Lung (tissue), 12 donors: ENCODE measurements around the gene CHST11. TPM values are rescaled to one million over a fixed set of nuclear protein-coding genes. Genes with fewer than 3 reads are reported as not detected.

ENCODE experiments used
- ATAC-seq: fragments of 200-7000 bp; cut with Tn5 transposase; one replicate; pipeline ENCODE4 v1.9.1; 2020; ENCODE audit warnings: moderate number of reproducible peaks; ENCODE audit not compliant: insufficient read depth, low FRiP score
- DNase-seq, 3 donors: peaks; one replicate each; pipeline ENCODE4 v3.0.0-alpha.2; 2013 to 2017
- H3K27ac ChIP-seq, 2 donors: one replicate each; pipeline ENCODE4 v1.5.1; 2013; ENCODE audit warnings: mild to moderate bottlenecking in 2 of 2, moderate library complexity in 2 of 2, control low read depth in 1 of 2, inconsistent platforms in 1 of 2, low read depth in 1 of 2, low read length in 1 of 2
- H3K27me3 ChIP-seq, 3 donors: one replicate each; pipeline ENCODE4 v1.5.1; 2013; ENCODE audit warnings: low read length in 2 of 3; ENCODE audit not compliant: control insufficient read depth in 3 of 3, insufficient read depth in 3 of 3
- H3K36me3 ChIP-seq, 4 donors: one replicate each; pipeline ENCODE4 v1.5.1; 2013; ENCODE audit warnings: low read length in 4 of 4, mild to moderate bottlenecking in 1 of 4, moderate library complexity in 1 of 4; ENCODE audit not compliant: control insufficient read depth in 4 of 4, insufficient read depth in 4 of 4
- H3K4me1 ChIP-seq, 5 donors: one replicate each; pipeline ENCODE4 v1.5.1; 2013; ENCODE audit warnings: low read length in 5 of 5, mild to moderate bottlenecking in 2 of 5, moderate library complexity in 1 of 5; ENCODE audit not compliant: control insufficient read depth in 5 of 5, insufficient read depth in 5 of 5
- H3K4me3 ChIP-seq: one replicate; pipeline ENCODE4 v1.5.1; 2013; ENCODE audit warnings: mild to moderate bottlenecking, control low read depth, moderate library complexity
- H3K9ac ChIP-seq, 2 donors: one replicate each; pipeline ENCODE4 v1.5.1; 2013; ENCODE audit warnings: low read length in 2 of 2, control low read depth in 1 of 2; ENCODE audit not compliant: insufficient read depth in 1 of 2
- H3K9me3 ChIP-seq, 4 donors: one replicate each; pipeline ENCODE4 v1.5.1; 2013; ENCODE audit warnings: low read length in 3 of 4, mild to moderate bottlenecking in 1 of 4, moderate library complexity in 1 of 4; ENCODE audit not compliant: control insufficient read depth in 4 of 4, insufficient read depth in 3 of 4
- CTCF ChIP-seq: IDR thresholded peaks from 2 replicates; pipeline ENCODE4 v1.5.1; 2012; ENCODE audit warnings: mild to moderate bottlenecking; ENCODE audit errors: control extremely low read depth, extremely low read depth
- WGBS, 2 donors: extraction: QIAGEN DNeasy Blood & Tissue Kit; methylation state at CpG; one replicate each; pipeline ENCODE4 v1.1.7; 2013; 5-methylcytosine and 5-hydroxymethylcytosine counted together
- polyA plus RNA-seq, 2 donors: library from polyadenylated mRNA; stranded (reverse); fragments of 200-250 nt; gene quantifications; one replicate each; pipeline ENCODE4 v1.2.1, GENCODE V29; 2013
- total RNA-seq, 2 donors: library from RNA; depleted of rRNA in 1 of 2; stranded (reverse); fragments of >200 nt in 1 of 2; gene quantifications; one replicate each; pipeline ENCODE4 v1.2.1, GENCODE V29; 2014 to 2021
- donor health status: control.
- donor health status: control.
- donor health status: Bipolar disorder and iron deficiency.
- donor health status: healthy.
- donor health status: DM: yes; HTN: yes; CAD: no.

Gene CHST11
- total and polyA plus RNA-seq, 4 donors: 9.0 to 63.2 (median 27.7) TPM

DNA sequence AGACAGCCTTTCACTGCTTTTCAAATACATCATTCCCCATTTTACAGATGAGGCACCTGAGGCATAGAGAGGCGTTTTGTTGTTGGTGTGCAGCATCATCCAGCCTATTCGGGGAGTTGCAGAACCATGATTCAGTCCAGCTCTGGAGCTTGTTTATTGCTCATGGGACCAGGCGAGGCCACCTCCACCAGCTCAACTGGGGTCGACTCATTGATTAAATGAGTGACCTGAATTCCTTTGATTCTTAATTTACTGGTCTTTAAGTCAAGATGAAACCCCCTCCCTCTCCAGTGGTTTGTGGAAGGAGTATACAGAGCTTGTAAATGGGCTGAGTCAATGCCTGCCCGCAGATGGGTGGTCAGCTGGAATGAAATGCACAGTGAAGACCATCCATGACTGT, 161.9 kb downstream of the CHST11 start:
- no peak for TF ChIP-seq CTCF
- no peak for ATAC-seq
- 76 to 82% methylated on average over 5 of the region's 5 CpGs for WGBS, 2 donors

DNA sequence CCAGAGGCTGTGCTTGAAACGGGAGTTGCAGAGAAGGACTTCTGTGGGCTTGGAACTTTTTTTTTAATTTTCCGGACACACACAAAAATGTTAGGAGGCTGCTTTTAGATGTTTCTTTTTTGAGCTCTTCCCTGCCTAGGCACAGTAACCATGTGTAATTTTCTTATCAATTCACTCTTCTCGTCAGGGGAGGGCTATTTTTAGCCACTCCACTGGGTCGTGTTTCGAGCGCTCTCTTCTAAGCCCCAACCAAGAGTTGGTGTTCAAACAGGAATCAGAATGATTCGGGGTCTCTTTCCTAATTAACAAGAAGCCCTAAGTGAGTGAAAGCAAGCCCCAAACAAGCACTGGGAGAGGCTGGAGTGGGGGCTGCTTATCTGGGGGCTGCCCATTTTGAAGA, 162.6 kb downstream of the CHST11 start:
- no peak overlapping the region for H3K27ac ChIP-seq
- ATAC-seq: no peak
- no peak for DNase-seq
- H3K9ac ChIP-seq: no peak overlapping the region
- WGBS, 2 donors: 92 to 94% methylated on average over 7 of the region's 7 CpGs
- TF ChIP-seq CTCF: no peak
- peaks cover 0 to 6% (median 5%) of the 10 kb centered on the region in 5 donors for H3K4me1 ChIP-seq
- H3K36me3 ChIP-seq: peaks cover 0 to 2% (median 0%) of the 10 kb centered on the region in 4 donors
- no peaks in the 10 kb centered on the region for H3K9me3 ChIP-seq
- H3K27me3 ChIP-seq: no peaks in the 10 kb centered on the region
- H3K4me3 ChIP-seq: no peak overlapping the region

More for the DNA sequence above, 161.9 kb downstream of the CHST11 start:
- DNase-seq: no peak
- no peak overlapping the region for H3K9ac ChIP-seq
- H3K36me3 ChIP-seq: peaks cover 0 to 2% (median 0%) of the 10 kb centered on the region in 4 donors
- peaks cover 0 to 6% (median 5%) of the 10 kb centered on the region in 5 donors for H3K4me1 ChIP-seq
- H3K27me3 ChIP-seq: no peaks in the 10 kb centered on the region
- H3K4me3 ChIP-seq: no peak overlapping the region
- no peaks in the 10 kb centered on the region for H3K9me3 ChIP-seq
- H3K27ac ChIP-seq: no peak overlapping the region

DNA sequence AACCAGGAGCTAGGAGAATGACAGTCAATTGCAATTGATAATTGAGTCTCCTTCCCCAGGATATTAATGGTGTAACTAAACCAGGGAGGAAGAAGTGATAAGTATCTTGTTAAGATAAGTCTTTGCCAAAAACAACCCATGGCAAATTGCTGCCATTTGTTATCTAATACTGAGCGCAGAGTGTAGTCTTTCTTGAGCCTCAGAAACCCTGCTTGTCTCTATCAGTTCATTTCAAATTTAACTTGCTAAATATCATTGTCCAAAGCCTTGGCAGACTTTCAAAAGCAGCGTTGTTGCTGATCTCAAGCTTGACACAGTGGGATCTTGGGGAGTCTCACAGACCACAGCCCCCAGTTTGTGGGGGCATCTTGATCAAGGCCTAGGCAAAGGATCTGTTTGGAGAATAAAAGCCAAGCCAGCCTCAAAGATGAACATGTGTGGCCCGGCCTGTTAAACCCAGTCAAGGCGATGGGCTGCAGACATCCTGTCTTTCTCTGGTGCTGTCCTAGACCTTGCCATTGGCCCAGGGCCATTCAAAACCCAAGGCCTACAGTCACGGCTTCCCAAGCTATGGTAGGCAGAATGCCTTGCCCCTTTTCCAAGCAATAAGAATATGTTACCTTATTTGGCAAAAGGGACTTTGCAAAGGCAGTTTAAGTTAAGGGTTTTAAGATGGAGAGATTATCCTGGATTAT, 164.2 kb downstream of the CHST11 start:
- no peak for TF ChIP-seq CTCF
- H3K9ac ChIP-seq: no peak overlapping the region
- WGBS, 2 donors: 66 to 84% methylated on average over 5 of the region's 5 CpGs
- H3K27me3 ChIP-seq: no peaks in the 10 kb centered on the region
- H3K9me3 ChIP-seq: no peaks in the 10 kb centered on the region
- peaks cover 0 to 2% (median 0%) of the 10 kb centered on the region in 4 donors for H3K36me3 ChIP-seq
- H3K4me1 ChIP-seq: peaks cover 0 to 6% (median 5%) of the 10 kb centered on the region in 5 donors
- ATAC-seq (no peak), DNase-seq (peak in 2 of 3 donors; percentile 40 to 70)
- H3K27ac ChIP-seq: no peak overlapping the region
- no peak overlapping the region for H3K4me3 ChIP-seq
